Choroid plexus epithelial cell (primary cell): ENCODE results near the gene FSTL4.

Source experiments
- DNase-seq: peaks from one replicate; pipeline ENCODE4 v3.0.0-alpha.2; 2010; ENCODE audit warnings: low read depth
- H3K4me3 ChIP-seq: 2 replicates; pipeline ENCODE4 v1.5.1; 2011; ENCODE audit warnings: low read depth, mild to moderate bottlenecking, control low read depth, low read length, moderate library complexity
- CTCF ChIP-seq: conservative IDR thresholded peaks from 2 replicates; pipeline ENCODE4 v1.5.1; 2011; ENCODE audit warnings: low read depth, mild to moderate bottlenecking, control low read depth, inconsistent platforms, low read length, moderate library complexity

Gene FSTL4

GRCh38 chr5:133147815-133148567 is 464.4 kb downstream of the FSTL4 start:
- no peak for TF ChIP-seq CTCF
- H3K4me3 ChIP-seq, result no peak overlapping the region
- DNase-seq, result peak; percentile 73

GRCh38 chr5:133147411-133147810 is 464.9 kb downstream of the FSTL4 start:
- no peak overlapping the region for H3K4me3 ChIP-seq
- peak; percentile 69 for DNase-seq
- TF ChIP-seq CTCF, result no peak
